Right ventricle myocardium inferior (tissue), 1 donor: Measurements from ENCODE around the gene TEX11. TPM values are rescaled to one million over a fixed set of nuclear protein-coding genes. Genes with fewer than 3 reads are reported as not detected.
"Not testable (repeated sequence)": the region's sequence is repeated elsewhere in the genome, so short reads cannot be mapped to it uniquely, and the experiment has no call there.

Experiments used
- ATAC-seq: fragments of 200-7000 bp; cut with Tn5 transposase; one replicate; pipeline ENCODE4 v1.9.1; 2020; ENCODE audit warnings: mild to moderate bottlenecking, moderate library complexity
- DNase-seq: peaks from one replicate; pipeline ENCODE4 v3.0.0; 2021; ENCODE audit errors: missing footprints
- intact Hi-C: fragments of 100-400 bp; cut with DNase I; formaldehyde crosslinking; loops from one replicate; pipeline ENCODE4 v1.11.0; 2022
- total RNA-seq: library from RNA; stranded (reverse); fragmentation: NEBNext Ultra II Directional; extraction: Animal tissue kit (Norgen Biotek cat#: 25700); gene quantifications from one replicate; pipeline ENCODE4 v1.2.1, GENCODE V29; 2021
- donor health status: DM: no; HTN: yes; CAD: no; lungs with severe emphysema.

Gene TEX11
- total RNA-seq, 1 donor from 2014 or later, result not detected

DNA sequence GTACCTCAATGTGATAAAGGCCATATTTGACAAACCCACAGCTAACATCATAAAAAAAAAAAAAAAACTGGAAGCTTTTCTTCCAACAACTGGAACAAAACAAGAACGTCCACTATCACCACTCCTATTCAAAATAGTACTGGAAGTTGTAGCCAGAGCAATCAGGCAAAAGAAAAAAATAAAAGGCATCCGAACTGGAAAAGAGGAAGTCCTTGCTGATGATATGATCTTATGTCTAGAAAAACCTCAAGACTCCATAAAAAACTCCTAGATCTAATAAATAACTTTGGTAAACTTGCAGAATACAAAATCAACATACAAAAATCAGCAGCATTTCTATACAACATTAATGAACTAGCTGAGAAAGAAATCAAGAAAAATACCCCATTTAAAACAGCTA is 134.3 kb downstream of the TEX11 start:
- ATAC-seq, result no peak
- no peak for DNase-seq
- intact Hi-C loops, result no loop called here

DNA sequence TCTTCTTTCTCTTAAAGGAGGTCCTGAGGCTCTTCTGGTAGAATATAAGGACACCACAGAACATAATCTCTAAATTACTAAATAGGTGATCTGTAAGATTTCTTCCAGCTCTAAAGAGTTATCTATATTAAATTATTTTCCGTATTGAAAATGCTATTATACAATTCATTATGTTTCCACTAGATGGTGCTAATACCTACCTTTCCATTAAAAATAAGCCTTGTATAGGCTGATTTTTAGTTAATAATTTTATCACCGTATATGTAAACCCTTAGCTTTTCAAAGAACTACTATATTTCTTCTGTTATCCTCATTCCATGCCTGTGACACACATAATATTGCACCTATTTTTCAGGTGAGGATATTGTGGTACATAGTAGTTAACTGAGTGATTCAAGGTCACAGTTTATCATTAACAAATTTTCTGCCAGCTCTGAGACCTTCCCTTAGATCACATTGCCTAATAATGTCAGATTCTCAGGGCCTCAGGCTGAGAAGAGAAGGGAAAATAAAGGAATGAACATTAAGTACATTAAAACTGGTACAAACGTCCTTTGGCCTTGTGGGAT is 138.8 kb downstream of the TEX11 start:
- no peak for DNase-seq
- intact Hi-C loops, result loop anchor here (5.0 kb wide), 1 partner anchor 413 kb away; no protein-coding TSS in a partner anchor
- no peak for ATAC-seq

DNA sequence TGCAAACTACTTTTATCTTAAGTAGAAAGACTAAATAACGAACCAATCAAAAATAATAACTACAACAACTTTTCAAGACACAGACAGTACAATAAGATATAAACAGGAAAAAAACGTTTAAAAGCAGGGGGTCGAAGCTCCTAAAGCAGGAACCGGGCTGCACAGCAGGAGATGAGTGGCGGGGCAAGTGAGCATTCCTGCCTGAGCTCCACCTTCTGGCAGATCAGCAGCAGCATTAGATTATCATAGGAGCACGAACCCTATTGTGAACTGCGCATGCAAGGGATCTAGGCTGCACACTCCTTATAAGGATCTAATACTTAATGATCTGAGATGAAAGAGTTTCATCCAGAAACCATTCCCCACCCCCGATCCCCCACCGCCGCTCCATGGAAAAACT is 146.2 kb downstream of the TEX11 start:
- ATAC-seq, result no peak
- intact Hi-C loops, result no loop called here
- no peak for DNase-seq

DNA sequence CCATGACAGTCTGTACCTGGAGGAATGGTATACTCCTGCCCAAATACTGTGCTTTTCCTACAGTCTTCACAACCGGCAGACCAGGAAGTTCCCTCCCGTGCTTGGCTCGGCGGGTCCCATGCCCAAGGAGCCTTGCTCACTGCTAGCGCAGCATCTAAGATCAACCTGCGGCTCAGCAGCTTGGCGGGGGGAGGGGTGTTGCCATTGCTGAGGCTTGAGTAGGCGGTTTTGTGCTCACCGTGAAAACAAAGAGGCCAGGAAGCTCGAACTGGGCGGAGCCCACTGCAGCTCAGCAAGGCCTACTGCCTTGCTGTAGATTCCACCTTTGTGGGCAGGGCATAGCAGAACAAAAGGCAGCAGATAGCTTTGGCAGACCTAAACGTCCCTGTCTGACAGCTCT is 152.7 kb downstream of the TEX11 start:
- DNase-seq, result no peak
- ATAC-seq, result no peak
- intact Hi-C loops, result no loop called here

DNA sequence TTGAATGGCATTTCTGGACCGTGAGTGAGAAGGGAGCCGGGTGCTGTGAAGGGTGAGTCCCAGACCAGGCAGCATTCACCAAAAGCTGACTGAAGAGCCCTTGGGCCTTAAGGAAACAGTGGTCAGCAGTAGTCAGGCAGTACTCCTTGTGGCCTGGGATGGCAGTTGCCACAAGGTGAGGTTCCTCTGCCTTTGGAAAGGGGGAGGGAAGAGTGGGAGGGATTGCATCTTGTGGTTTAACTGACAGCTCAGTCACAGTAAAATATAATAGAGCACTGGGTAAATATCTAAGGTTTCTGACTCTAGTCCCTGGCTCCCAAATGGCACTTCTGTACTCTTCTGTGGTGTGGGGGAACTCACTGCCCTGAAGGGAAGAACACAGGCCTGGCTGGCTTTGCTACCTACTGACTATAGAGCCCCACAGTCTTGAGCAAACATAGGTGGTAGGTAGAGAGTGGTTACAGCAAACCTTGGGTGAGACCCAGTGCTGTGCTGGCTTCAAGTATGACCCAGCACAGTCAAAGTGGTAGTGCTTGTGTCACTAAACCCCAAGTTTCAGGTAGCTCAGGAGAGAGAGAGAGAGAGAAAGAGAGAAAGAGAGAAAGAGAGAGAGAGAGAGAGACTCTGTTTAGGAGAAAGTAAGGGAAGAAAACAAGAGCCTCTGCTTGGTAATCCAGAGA is 154.2 kb downstream of the TEX11 start:
- DNase-seq, result no peak
- no peak for ATAC-seq
- intact Hi-C loops, result no loop called here

DNA sequence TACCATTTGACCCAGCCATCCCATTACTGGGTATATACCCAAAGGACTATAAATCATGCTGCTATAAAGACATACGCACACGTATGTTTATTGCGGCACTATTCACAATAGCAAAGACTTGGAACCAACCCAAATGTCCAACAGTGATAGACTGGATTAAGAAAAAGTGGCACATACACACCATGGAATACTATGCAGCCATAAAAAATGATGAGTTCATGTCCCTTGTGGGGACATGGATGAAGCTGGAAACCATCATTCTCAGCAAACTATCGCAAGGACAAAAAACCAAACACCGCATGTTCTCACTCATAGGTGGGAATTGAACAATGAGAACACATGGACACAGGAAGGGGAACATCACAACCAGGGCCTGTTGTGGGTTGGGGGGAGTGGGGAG is 174.7 kb downstream of the TEX11 start:
- intact Hi-C loops, DNase-seq, ATAC-seq: not testable (repeated sequence)

DNA sequence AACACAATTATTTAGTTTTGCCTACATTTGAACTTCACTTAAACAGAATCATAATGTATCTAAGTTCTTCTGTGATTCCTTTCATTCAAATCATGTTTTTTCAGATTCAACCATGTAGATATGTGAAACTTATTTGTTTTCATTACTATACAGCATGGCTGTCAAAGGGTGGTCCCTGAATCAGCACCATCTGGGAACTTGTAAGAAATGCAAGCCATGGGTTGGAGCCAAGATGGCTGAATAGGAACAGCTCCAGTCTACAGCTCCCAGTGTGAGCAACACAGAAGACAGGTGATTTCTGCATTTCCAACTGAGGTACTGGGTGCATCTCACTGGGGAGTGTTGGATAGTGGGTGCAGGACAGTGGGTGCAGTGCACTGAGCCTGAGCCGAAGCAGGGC is 180.6 kb downstream of the TEX11 start:
- intact Hi-C loops, DNase-seq, ATAC-seq: not testable (repeated sequence)

DNA sequence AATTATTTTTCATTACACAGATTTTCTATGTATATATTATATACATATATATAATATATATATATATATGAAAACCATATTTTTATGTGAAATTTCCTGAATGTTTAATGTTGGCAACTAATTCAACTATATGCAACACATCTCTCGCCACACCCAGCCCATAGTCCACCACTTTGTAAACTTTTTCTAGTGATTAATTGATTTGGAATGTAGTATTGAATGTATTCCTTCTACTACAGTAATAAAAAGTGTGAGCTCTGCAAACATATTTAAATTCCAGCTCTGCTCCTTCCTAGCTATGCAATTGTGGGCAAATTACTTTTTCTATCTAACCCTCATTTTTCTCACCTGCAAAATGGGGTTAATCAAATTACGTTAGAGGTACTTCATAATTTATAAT is 187.8 kb downstream of the TEX11 start:
- DNase-seq (no peak), ATAC-seq (no peak)
- intact Hi-C loops, result no loop called here

DNA sequence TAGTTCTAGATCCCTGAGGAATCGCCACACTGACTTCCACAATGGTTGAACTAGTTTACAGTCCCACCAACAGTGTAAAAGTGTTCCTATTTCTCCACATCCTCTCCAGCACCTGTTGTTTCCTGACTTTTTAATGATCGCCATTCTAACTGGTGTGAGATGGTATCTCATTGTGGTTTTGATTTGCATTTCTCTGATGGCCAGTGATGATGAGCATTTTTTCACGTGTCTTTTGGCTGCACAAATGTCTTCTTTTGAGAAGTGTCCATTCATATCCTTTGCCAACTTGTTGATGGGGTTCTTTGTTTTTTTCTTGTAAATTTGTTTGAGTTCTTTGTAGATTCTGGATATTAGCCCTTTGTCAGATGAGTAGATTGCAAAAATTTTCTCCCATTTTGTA is 197.2 kb downstream of the TEX11 start:
- ATAC-seq, intact Hi-C loops, DNase-seq: not testable (repeated sequence)

DNA sequence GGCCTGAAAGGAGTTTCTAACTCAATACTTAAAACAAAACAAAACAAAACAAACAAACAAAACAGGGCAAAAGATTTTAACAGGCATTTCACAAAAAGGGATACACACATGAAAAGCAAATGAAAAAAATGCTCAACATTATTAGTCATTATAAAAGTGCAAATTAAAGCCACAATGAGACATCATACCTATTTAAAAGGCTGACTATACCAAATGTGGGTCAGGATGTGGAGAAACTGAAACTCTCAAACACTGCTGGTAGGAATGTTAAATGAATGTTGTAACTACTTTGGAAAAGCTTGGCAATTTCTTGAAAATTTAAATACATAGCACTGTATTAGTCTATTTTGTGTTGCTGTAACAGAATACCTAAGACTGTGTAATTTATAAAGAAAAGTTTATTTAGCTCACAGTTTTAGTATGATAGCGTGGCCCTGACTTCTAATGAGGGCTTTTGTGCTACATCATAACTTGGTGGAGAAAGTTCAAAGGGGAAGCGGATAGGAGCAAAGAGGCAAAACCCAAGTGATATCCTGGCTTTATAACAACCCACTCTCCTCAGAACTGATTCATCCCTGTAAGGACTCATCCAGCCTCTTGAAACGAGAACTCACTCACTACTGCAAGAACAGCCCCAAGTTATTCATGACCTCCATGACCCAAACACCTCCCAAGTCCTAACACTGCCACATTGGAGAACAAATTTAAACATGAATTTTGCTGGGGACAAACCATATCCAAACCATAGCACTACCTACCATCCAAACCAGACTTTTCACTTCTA is 214.0 kb downstream of the TEX11 start:
- DNase-seq (no peak), ATAC-seq (no peak)
- intact Hi-C loops, result no loop called here

DNA sequence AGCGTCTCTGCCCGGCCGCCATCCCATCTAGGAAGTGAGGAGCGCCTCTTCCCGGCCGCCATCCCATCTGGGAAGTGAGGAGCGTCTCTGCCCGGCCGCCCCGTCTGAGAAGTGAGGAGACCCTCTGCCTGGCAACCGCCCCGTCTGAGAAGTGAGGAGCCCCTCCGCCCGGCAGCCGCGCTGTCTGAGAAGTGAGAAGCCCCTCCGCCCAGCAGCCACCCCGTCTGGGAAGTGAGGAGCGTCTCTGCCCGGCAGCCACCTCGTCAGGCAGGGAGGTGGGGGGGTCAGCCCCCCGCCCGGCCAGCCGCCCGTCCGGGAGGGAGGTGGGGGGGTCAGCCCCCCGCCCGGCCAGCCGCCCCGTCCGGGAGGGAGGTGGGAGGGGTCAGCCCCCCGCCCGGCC is 229.1 kb downstream of the TEX11 start:
- DNase-seq, intact Hi-C loops, ATAC-seq: not testable (repeated sequence)

DNA sequence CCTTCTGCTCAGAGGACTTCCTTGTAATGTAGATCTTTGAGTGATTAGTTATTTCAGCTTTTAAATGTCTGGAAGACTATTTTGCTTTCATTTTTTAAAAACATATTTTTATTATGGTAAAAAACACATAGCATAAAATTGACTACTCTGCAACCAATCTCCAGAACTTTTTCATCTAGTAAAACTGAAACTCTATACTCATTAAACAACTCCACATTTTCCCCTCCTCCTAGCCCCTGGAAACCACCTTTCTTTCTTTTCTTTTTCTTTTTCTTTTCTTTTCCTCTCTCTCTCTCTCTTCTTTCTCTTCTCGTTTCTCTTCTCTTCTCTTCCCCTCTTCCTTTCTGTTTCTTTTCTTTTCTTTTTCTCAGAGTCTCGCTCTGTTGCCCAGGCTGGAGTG is 233.2 kb downstream of the TEX11 start:
- ATAC-seq (no peak), DNase-seq (no peak)
- intact Hi-C loops, result no loop called here

DNA sequence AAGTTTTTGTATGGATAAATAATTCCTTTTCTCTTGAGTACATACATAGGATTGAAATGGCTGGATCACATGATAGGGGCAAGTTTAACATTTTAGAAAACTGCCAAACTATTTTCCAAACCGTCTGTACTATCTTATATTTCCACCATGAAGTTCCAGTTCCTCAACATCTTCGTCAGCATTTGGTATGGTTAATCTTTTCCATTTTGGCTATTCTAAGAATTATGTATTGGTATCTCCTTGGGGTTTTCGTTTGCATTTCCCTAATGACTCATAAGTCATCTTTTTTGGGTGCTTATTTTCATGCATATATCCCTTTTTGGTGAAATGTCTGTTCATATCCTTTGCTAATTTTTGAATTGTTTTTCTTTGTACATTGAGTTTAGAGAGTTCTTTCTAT is 236.2 kb downstream of the TEX11 start:
- ATAC-seq (no peak), DNase-seq (no peak)
- intact Hi-C loops, result no loop called here

DNA sequence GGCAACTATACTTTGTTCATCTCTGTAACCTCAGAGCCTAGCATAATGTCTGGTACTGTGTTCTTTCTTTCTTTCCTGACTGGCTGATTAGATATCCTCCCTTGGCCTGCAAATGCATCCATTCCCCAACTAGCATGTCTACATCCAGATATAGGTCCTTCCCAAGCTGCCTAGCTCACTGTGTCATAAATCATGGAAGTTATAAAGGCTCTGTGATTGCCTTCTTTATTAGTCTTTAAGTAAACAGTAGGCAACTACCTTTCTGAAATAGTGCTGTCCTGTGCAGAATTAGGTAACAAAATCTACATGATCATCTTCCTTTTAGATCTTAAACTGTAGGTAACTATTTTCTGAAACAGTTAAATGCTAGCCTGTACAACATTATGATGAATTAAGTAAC is 239.4 kb downstream of the TEX11 start:
- DNase-seq (no peak), ATAC-seq (no peak)
- intact Hi-C loops, result loop anchor here (10.0 kb wide), 1 partner anchor 214 kb away; no protein-coding TSS in a partner anchor

DNA sequence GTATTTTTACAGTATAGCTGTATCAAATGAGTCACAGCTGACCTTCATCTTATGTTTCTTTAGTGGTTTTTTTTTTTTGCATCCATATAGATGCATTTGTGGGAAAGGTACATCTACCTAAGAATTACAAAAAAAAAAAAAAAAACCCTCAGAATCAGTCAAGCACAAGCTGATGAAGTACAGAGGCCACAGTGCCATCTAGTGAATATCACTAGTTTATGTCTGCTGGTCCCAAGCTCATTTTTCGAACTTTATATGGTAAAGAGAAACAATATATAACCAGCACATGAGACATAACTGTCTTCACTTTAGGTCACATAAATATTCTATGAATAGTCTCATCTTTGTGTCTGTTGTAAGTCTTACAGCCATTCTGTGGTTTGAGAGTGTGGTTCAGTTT is 243.8 kb downstream of the TEX11 start:
- DNase-seq, result no peak
- intact Hi-C loops, result loop anchor here (10.0 kb wide), 1 partner anchor 210 kb away; no protein-coding TSS in a partner anchor
- no peak for ATAC-seq

DNA sequence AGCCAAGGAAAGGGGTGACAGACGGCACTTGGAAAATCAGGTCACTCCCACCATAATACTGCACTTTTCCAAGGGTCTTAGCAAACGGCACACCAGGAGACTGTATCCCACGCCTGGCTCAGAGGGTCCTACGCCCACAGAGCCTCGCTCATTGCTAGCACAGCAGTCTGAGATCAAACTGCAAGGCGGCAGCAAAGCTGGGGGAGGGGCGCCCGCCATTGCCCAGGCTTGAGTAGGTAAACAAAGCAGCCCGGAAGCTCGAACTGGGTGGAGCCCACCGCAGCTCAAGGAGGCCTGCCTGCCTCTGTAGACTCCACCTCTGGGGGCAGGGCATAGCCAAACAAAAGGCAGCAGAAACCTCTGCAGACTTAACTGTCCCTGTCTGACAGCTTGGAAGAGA is 247.4 kb downstream of the TEX11 start:
- intact Hi-C loops, result loop anchor here (10.0 kb wide), 1 partner anchor 206 kb away; no protein-coding TSS in a partner anchor
- not testable (repeated sequence) for ATAC-seq, DNase-seq

DNA sequence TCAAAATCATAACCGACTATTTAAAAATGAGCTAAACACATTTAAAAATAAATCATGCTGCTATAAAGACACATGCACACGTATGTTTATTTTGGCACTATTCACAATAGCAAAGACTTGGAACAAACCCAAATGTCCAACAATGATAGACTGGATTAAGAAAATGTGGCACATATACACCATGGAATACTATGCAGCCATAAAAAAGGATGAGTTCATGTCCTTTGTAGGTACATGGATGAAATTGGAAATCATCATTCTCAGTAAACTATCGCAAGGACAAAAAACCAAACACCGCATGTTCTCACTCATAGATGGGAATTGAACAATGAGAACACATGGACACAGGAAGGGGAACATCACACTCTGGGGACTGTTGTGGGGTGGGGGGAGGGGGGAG is 251.0 kb downstream of the TEX11 start:
- intact Hi-C loops, ATAC-seq, DNase-seq: not testable (repeated sequence)

DNA sequence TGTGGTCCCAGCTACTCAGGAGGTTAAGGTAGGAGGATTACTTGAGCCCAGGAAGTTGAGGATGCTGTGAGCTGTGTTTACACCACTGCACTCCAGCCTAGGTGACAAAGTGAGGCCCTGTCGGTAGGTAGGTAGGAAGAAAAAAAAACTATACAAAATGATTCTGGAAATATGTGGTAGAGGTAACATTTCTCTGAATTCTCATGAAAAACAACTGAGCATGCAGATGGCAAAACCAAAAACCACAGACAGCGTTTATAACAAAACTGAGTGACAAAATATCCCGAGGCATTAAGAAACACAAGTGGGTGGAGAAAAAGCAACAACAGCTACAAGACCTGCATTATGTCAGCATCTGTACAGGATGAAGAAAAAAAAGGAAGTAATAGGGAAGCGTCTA is 252.2 kb downstream of the TEX11 start:
- no peak for ATAC-seq
- intact Hi-C loops, result no loop called here
- DNase-seq, result no peak

DNA sequence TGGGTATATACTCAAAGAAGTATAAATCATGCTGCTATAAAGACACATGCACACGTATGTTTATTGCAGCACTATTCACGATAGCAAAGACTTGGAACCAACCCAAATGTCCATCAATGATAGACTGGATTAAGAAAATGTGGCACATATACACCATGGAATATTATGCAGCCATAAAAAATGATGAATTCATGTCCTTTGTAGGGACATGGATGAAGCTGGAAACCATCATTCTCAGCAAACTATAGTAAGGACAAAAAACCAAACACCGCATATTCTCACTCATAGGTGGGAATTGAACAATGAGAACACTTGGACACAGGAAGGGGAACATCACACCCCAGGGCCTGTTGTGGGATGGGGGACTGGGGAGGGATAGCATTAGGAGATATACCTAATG is 260.6 kb downstream of the TEX11 start:
- DNase-seq, ATAC-seq, intact Hi-C loops: not testable (repeated sequence)

DNA sequence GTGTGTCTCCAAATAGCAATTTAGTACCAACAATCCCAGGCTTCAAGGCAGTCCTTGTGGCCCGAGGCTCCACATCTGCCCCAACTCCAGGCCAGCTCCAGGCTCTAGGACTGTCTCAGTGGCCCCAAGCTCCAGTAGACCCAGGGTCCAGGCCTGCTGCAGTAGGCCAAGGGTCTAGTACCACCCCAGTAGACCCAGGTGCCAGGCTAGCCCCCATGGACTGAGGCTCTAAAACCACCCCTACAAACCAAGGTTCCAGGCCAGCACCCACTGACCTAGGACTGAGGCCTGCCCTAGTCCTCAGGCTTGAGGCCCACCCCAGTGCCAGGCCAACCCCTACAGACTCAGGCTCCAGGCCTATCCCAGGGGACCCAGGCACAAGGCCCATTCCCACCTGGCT is 272.3 kb downstream of the TEX11 start:
- no peak for DNase-seq
- intact Hi-C loops, result no loop called here
- ATAC-seq, result no peak
